Activated CD4-positive, alpha-beta T cell treated with anti-CD3 and anti-CD28 coated beads, Interleukin-2, amount 50 U/mL, for 16 hours (primary cell): ENCODE results near the gene ULBP1.
A peak's percentile ranks its signal among the peaks of the same experiment; 100 is the strongest.
"Not testable (repeated sequence)": the region's sequence is repeated elsewhere in the genome, so short reads cannot be mapped to it uniquely, and the experiment has no call there.

Source experiments
- DNase-seq: peaks from one replicate; pipeline ENCODE4 v3.0.0-alpha.2; 2020

Gene ULBP1

DNA sequence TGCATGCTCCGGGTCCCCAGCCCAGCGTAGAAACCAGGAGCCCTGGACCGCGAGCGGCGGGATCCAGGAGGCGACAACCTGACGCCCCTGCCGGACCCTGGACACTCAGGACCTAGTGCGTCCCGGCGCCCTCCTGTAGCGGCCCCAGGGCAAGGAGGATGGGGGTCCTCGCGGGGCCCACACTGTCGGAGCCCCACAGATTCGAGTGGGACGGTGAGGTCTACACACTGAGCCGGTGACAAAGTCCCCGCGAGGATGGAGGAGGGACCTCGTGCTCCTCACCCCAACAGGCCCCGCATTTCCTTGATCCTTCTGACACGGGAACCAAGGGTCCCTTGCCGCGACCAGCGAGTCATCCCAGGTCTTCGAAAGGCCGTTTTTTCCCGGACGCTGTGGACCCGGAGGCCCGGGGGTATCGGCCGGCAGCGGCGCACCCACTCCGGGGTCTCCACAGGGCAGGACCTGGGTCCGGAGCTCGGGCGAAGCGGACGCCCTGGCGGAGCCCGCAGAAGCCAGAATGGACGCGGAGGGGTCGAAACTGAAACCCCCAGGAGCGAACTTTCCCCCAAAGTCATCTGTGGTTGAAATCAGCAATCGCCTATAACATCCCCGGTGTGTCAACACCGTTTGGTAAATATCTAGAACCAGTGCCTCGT lies 9.3 kb upstream of the ULBP1 start:
- not testable (repeated sequence) for DNase-seq

DNA sequence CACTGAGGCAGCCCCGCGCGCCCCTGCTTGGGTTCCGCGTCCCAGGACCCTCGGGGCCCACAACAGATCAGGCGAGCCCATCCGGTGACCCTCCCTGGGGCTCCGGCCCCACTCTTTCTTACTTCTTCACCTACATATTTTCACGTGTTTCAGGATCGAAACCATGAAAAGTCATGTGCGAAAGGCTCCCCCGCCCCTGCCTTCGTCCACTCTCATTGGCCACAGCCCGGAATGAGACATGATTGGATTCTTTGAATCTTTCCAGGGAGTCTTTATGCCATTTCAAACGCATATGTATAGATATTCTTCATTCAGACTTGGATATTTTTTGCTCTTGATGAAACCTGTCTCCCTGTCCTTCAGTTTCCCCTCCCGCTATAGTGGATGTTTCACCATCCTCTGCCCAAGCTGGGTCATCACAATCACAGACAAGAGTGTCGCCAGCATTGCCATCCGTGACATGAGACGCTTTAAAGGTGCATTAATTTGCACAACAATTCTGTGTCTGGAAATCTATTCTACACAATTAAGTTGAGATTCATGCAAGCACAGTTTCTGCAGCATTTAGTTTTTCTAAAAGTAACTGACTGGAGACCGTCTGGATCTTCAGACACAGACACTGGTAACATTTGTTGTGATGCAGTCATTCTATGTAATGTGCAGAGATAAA lies 8.6 kb upstream of the ULBP1 start:
- DNase-seq: not testable (repeated sequence)

DNA sequence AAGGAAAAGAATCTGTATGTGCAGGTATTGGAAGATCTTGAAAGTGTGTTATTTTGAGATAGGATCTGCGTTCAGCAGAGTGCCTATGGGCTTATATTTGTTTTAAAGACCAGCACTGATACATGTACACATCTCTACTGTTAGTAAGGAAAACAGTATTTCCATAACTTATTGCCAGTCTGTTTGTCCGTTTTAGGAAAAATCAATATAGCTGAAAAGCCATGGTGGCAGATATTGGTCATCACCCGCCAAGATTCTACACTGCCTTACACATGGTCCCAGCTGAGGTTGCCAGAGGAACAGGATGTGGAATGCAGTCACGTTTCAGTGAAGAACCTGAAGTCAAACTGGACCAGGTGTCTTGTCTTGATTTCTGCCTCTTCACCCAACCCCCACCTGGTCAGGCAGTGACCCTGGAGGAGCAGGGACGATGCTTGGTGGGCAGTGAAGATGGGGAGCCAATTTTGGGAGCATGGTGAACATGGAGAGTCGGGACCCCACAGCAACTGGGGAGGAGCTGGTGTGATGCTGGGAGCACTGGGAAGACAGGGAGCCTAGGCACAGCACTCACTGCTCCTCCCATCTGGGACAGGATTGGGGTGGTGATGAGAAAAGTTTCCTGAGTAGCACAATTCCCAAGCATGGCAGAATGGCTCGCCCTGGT lies 8.0 kb upstream of the ULBP1 start:
- DNase-seq: not testable (repeated sequence)

DNA sequence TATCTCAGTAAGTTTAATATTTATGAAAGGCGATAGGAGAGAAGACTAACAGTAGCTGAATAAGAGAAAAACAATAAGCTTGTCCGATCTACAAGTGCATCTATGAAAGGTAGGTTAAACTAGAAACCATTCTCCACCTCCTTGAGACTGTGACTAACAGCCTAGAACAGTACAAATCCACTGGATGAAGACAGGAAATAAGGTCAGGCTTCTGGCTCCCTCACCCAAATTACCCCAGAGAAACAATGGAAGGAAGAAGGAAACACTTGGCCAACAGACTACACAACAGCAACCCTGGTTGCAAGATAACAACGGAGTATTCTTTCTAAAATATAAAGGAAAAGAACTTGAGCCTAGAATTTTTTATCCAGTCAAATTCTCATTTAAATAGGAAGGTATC lies 5.6 kb upstream of the ULBP1 start:
- not testable (repeated sequence) for DNase-seq

DNA sequence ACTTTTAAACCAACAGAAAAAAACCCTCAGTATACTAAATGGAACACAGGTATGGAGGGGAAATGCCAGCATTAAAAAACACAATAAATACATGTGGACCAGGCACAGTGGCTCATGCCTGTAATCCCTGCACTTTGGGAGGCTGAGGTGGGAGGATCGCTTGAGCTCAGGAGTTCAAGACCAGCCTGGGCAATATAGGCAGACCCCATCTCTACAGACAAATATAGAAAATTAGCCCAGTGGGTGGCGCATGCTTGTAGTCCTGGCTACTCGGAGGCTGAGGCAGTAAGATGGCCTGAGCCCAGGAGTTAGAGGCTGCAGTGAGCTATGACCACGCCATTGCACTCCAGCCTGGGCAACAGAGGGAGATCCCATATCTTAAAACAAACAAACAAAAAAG lies 3.9 kb upstream of the ULBP1 start:
- DNase-seq: not testable (repeated sequence)

DNA sequence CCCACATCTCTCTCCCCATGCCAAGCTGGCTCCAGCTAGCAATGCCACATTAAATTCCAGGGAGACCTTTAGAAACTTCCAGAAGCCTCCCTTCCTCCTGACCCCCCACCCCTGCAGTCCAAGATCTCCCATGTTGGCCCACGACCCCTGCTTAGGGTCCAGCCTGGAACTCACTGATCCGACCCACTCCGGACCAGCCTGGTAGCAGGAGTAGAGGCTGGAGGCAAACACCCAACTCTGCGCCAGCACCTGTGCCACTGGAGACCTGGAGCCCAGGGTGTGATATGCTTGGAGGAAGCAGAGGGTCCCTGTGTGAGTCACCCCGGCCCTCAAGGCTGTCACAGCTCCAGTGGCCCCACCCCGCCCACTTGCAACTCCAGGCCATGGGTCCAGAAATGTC lies 3.3 kb upstream of the ULBP1 start:
- no peak for DNase-seq

DNA sequence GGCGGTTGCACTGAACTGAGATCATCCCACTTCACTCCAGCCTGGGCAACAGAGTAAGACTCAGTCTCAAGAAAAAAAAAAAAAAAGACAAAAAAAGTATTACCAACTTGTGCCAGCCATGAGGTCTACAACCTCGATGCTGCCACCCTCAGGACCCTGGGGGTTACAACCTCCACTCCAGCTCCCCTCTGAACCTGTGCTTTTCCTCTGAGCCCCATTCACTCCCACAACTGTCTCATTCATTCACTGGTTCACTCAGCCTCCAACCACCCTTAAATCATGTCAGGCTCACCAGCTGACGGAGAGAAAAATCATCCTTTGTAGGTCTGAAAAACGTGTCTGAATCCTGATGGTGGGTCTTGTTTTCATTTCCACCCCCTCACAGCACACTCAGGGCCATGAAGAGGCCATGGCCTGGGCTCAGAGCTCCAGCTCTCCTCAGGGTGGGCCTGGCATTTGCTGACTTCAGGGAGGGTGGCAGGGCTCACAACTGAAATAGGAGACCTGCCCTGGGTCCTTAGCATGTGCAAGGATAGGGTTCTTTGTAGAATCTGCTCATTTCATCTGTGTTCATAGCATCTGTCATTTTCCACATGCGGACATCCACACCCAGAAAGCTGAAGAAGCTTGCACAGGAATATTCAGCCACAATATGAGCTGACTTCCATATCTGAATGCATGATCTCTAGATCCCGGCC lies 1.9 kb upstream of the ULBP1 start:
- peak; percentile 33 for DNase-seq

DNA sequence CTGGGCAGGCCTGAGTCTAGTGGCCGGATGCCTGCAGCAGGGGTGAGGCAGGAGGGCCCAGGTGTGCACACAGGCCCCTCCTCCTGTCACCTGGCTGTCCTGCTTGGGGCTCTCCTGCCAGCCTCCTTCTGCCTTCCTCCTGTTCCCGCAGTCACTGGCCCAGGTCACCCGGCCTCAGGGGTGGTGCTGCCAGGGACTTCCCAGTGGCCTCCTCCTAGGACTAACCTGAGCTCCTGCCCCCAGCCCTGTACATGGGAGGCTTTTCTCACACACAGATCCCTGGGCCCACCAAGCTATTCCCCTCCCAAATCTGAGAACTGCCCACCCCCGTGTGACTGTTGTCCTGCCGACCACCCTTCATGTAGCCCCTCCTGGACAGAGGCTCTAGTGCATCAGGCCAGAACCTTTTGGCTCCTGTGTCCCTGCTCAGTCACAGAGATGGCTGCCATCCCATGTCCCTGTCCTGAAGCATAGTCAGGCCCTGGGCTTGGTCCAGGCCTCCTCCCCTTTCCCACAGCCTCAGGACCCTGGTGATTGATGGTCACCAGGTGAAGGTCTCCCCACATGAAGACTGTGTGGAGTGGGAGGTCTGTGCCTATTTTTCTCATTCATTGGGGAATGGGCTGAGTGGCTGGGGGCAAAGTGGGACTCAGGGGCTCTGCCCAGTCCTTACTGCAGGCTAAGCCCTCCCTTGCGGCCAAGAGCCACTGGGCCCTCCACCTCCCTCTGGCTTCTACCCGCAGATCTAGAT lies 1.1 kb upstream of the ULBP1 start:
- DNase-seq: no peak

DNA sequence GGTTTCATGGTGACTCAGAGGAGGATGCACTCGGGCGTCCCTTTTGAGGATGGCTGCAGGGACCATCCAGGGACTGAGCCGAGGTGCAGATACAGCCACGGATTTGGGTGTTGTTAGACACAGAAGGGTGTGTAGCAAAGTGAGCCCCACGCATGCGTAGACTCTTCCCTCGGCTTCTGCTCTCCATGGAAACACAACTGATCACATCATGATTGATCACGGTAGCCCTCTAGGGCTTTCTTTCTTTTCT lies 606 bp upstream of the ULBP1 start:
- DNase-seq: peak; percentile 59

DNA sequence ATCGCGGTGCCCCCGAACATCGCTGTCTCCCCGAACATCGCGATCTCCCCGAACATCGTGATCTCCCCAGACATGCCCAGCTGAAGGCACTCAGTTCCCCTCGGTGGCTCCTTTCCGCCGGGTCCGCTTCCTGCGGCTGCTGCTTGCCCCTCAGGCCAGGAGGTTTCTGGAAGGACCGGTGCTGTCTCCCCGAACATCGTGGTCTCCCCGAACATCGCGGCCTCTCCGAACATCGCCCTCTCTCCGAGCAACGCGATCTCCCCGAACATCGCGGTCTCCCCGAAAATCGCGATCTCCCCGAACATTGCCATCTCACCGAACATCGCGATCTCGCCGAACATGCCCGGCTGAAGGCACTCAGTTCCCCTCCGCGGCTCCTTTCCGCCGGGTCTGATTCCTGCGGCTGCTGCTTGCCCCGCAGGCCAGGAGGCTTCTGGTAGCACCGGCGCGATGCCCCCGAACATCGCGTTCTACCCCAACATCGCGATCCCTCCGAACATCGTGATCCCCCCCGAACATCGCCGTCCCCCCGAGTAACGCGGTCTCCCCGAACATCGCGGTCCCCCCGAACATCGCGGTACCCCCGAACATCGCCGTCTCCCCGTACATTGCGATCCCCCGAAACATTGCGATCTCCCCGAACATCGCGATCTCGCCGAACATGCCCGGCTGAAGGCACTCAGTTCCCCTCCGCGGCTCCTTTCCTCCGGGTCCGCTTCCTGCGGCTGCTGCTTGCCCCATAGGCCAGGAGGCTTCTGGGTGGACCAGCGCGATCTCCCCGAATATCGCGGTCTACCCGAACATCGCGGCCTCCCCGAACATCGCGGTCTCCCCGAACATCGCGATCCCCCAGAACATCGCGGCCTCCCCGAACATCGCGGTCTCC lies 808 bp downstream of the ULBP1 start:
- DNase-seq: no peak

DNA sequence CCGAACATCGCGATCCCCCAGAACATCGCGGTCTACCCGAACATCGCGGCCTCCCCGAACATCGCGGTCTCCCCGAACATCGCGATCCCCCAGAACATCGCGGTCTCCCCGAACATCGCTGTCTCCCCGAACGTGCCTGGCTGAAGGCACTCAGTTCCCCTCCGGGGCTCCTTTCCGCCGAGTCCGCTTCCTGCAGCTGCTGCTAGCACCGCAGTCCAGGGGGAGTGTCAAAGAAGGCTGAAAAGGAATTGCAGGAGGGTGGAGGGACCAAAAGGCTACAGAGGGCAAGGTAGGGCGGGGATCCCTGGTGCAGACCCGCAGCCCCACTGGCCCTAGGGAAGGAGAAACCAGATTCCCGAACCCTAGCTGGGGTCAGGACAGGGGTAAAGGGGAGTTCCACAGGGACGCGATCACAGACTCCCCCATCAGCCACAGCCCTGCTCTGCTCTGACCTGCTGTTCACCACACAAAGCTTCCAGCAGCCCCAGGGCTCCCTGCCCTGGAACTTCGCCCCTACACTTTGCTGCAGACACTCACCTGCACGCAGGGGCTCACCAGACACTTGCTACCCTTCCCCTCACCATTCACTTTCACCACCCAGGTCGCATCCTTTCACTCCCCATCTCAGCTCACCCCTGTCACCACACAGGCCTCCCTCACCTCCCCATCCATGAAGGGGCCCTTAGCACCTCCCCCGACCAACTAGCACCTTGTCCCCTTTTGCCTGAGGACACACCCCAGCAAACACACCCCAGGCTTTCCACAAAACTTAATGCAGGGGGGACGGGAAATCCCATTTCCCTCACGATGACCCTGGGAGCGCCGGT lies 1.7 kb downstream of the ULBP1 start:
- no peak for DNase-seq

DNA sequence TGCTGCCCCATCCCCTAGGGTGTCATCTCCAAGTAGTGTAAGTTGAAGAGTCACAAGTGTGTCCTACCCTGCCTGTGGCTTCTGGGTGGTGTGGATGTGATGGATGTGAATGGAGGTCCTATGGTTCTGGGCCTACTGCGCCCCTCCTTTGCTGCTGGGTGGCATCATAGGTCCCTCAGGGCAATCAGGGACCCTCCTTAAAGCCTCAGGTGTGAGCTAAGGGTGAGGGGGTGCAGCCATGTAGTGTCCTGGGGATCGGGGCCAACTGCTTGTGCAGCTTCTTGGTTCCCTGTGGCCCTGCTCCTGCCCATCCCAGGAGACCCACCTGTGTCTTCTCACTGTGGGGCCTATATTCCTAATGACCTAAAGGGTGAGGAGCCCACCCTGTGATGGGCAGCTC lies 2.6 kb downstream of the ULBP1 start:
- DNase-seq: not testable (repeated sequence)

DNA sequence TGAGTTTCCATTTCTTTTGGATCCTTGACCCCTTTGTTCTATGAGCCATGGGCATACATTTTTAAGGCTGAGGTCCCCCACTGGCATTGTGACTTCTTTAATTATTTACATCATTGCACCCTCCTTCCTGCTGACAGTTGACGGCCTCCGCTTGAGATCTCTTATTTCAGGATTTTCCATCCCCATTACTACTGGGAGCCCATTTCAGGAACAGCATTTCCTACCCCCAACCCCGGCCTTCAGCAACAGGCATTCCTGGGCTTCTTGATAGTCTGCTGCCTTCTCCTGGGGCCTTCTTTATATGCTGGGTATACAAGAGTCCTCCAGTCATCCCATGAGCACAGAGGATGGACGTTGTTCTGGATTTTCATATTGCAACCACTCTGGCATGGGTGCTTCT lies 3.8 kb downstream of the ULBP1 start:
- no peak for DNase-seq

DNA sequence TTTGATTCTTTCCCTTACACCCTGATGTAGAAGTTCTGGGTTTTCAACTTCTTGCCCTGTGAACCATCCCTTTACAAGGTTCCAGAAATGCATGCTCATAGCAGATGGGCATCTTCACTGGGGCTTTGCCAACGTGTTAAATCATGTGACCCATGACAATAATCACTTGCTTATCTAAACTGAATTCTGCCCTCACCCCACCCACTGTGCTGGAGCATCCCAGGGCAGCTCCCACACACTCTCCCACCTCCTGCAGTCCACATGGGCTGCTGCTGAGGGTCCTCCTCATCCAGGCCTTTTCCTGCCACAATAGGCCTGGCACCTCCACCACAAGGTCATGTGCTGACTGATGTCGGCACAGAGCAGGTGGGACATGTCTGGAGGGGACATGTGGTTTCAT lies 4.3 kb downstream of the ULBP1 start:
- DNase-seq: not testable (repeated sequence)

DNA sequence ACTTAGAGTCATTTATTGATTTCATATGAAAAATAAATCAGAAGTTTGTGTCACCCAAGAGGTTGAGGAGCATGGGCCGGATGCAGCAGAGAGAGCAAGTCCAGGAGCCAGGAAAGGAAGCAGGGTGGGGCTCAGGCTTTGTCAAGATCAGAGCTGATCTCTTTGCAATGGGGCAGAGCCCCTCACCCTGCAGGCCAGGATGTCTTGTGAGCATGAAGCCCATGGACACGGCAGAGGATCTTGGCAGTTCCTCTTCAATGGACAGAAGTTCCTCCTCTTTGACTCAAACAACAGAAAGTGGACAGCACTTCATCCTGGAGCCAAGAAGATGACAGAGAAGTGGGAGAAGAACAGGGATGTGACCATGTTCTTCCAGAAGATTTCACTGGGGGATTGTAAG lies 5.2 kb downstream of the ULBP1 start:
- not testable (repeated sequence) for DNase-seq

DNA sequence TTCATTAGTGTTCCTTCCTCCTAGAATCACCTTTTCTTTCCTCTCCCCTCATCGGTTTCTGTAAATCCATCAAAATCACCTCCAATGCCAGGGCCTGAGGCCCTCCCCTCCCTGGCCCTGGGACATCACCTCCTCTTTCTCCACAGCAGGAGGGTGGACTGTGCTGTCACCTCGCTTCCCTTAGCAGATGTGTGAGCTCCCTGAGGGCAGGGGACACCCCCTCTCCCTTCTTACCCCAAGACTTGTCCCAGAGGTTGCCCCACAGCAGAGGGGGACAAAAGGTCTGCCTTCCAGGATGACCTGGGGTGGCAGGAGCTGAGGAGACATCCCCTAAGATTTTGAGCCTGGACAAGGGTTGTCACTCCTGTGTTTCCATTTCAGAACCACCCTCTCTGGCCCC lies 5.9 kb downstream of the ULBP1 start:
- no peak for DNase-seq

DNA sequence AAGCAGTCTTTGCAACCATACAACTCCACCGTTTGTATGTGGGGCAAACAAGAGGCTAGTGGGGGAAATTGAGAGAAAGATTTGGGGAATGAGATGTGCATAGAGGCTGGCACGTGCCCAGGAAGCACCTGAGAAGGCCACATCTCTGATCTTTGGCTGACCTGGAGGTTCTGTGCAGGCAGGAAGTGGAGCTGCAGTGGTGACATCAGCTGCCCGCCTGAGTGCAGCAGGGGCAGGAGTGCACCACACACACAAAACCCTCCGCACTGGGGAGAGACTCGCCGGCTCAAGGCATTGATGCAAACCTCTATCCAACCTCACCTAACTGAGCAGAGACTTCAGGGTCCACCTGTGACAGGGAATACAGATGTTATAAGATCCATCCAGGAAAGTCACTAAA lies 10.7 kb downstream of the ULBP1 start:
- not testable (repeated sequence) for DNase-seq

DNA sequence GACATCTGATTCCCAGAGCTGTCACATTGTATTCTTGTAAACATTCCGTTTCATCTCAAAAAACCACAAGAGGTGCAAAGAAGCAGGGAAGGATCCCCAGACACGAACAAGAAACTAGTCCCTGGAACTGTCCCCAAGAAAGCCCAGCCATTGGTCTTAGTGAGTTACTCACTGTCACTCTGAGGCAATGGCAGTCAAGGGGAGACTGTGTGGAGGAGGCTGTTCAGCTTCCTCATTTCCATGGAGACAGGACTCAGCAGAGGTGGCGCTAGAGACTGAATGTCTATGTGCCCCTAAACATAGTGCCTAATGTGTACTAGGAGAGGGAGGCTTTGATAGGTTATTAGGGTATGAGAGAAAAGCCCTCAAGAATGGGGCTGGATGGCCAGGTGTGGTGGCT lies 11.1 kb downstream of the ULBP1 start:
- DNase-seq: no peak

DNA sequence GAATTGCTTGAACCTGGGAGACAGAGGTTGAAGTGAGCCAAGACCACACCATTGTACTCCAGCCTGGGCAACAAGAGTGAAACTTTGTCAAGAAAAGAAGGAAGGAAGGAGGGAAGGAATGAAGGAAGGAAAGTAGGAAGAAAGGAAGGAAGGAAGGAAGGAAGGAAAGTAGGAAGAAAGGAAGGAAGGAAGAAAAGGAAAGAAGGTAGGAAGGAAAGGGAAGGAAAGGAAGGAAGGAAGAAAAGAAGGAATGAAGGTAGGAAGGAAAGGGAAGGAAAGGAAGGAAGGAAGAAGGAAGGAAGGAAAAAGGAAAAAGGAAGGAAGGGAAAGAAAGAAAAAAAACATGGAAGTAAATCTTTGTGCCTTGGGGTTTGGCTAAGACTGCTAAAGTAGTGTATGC lies 11.7 kb downstream of the ULBP1 start:
- no peak for DNase-seq

DNA sequence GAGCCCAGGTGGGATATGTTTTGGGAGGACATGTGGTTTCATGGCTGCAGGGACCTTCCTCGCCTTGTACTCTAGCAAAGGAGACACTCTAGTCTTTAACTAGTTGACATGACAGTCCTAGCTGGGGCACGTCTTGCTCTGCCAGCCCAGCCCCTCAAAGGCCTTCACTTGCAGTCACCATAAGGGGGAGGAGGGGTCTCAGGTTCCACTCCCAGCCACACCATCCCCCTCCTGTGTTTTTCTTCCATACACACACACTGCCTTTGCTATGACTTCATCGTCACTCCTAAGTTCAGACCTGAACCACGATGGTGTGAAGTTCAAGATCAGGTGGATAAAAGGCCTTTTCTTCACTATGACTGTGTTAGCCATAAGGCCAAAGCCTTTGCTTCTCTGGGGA lies 13.5 kb downstream of the ULBP1 start:
- no peak for DNase-seq

DNA sequence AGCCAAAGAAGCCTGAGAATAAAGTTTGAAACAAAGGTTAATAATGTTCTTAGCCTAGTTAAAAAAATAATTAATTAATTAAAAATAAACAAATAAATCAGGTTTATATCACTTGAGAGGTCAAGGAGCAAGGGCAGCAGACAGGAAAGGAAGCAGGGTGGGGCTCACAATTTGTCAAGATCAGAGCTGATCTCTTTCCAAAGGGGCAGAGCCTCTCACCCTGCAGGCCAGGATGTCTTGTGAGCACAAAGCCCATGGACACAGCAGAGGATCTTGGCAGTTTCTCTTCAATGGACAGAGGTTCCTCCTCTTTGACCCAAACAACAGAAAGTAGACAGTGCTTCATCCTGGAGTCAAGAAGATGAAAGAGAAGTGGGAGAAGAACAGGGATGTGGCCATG lies 14.9 kb downstream of the ULBP1 start:
- no peak for DNase-seq
